GM12878 (cell line): ENCODE data around the gene TXNIP. TPM values are rescaled to one million over a fixed set of nuclear protein-coding genes. Genes with fewer than 3 reads are reported as not detected.

Experiments
- ATAC-seq: fragments of 200-7000 bp; cut with Tn5 transposase; 3 replicates; pipeline ENCODE4 v1.9.1; 2020; ENCODE audit warnings: mild to moderate bottlenecking, moderate library complexity
- BruUV-seq: library from RNA; stranded (reverse); fragments of 400-500 nt; replicated peaks from 2 replicates; lab custom pipeline; 2021; lab: Mats Ljungman, UMichigan
- CTCF ChIA-PET: fragments of 300-600 bp; sonication (Branson Sonifier 250); formaldehyde crosslinking; extraction: SDS; loops from one replicate; lab custom pipeline; 2021; ENCODE audit warnings: inconsistent platforms; lab: Yijun Ruan, JAX
- POLR2A ChIA-PET: fragments of 350-600 bp; formaldehyde crosslinking; extraction: SDS; loops from one replicate; lab custom pipeline; 2021; ENCODE audit warnings: inconsistent platforms; lab: Charles Lee
- RAD21 ChIA-PET: fragments of 300-600 bp; sonication (Branson Sonifier 250); formaldehyde crosslinking; loops from one replicate; lab custom pipeline; 2023; ENCODE audit warnings: antibody characterized with exemption; ENCODE audit not compliant: unreplicated experiment; lab: Charles Lee
- SMC1A ChIA-PET: fragments of 300-600 bp; sonication (Branson Sonifier 250); formaldehyde crosslinking; loops from one replicate; lab custom pipeline; 2023; ENCODE audit not compliant: unreplicated experiment, uncharacterized antibody; lab: Charles Lee
- DNase-seq: peaks from one replicate; pipeline ENCODE4 v3.0.0-alpha.2; 2011; ENCODE audit warnings: low read depth, low spot score
- FAIRE-seq: peaks from 3 replicates; lab custom pipeline; 2011; peaks lifted over from hg19 to GRCh38; lab: Jason Lieb, UNC
- H2AFZ ChIP-seq: 2 replicates; pipeline ENCODE4 v1.6.0; 2011; ENCODE audit warnings: low read depth, low read length, control low read depth; ENCODE audit not compliant: control insufficient read depth
- H3K27ac ChIP-seq: 2 replicates; pipeline ENCODE4 v1.5.1; 2011; ENCODE audit warnings: control low read depth; ENCODE audit not compliant: control insufficient read depth, insufficient read depth
- H3K27me3 ChIP-seq, 2 experiments: replicated peaks in 1 of 2; 2 replicates each; pipeline versions ENCODE4 v1.6.0 to v1.6.1; 2011; ENCODE audit warnings: low read length in 1 of 2; ENCODE audit not compliant: control insufficient read depth in 2 of 2, insufficient read depth in 2 of 2
- H3K36me3 ChIP-seq, 2 experiments: 2 replicates each; pipeline ENCODE4 v1.5.1; 2011; ENCODE audit warnings: low read length in 1 of 2; ENCODE audit not compliant: control insufficient read depth in 2 of 2, insufficient read depth in 2 of 2
- H3K4me1 ChIP-seq: 2 replicates; pipeline ENCODE4 v1.6.1; 2011; ENCODE audit warnings: mild to moderate bottlenecking, low read length, moderate library complexity, mixed read lengths; ENCODE audit not compliant: control insufficient read depth, insufficient read depth
- H3K4me2 ChIP-seq: 2 replicates; pipeline ENCODE4 v1.6.0; 2011; ENCODE audit warnings: control low read depth; ENCODE audit not compliant: control insufficient read depth, insufficient read depth
- H3K4me3 ChIP-seq: fragments of 200-600 bp; sonication (generic); 2 replicates; pipeline ENCODE4 v1.5.1; 2016
- H3K79me2 ChIP-seq: 2 replicates; pipeline ENCODE4 v1.6.0; 2011; ENCODE audit warnings: low read length; ENCODE audit not compliant: control insufficient read depth, insufficient read depth
- H3K9ac ChIP-seq: 2 replicates; pipeline ENCODE4 v1.8.0; 2011; ENCODE audit warnings: low read length, control low read depth, mixed read lengths; ENCODE audit not compliant: control insufficient read depth, insufficient read depth
- H3K9me3 ChIP-seq: replicated peaks from 3 replicates; pipeline ENCODE4 v1.5.1; 2011; ENCODE audit warnings: mild to moderate bottlenecking, low read length; ENCODE audit not compliant: control insufficient read depth, insufficient read depth
- H4K20me1 ChIP-seq: 2 replicates; pipeline ENCODE4 v1.6.0; 2011; ENCODE audit not compliant: control insufficient read depth, insufficient read depth
- CREM ChIP-seq: IDR thresholded peaks from 2 replicates; pipeline ENCODE4 v1.6.1; 2014; ENCODE audit warnings: antibody characterized with exemption, low read depth
- E2F4 ChIP-seq: IDR thresholded peaks from 2 replicates; pipeline ENCODE4 v1.6.1; 2012; ENCODE audit warnings: low read depth, low read length, improper control_type of control experiment
- FOXK2 ChIP-seq: fragments of 450-650 bp; IDR thresholded peaks from 2 replicates; pipeline ENCODE4 v1.6.1; 2017; ENCODE audit warnings: mild to moderate bottlenecking, moderate library complexity
- FOXM1 ChIP-seq: IDR thresholded peaks from 2 replicates; pipeline ENCODE4 v1.6.1; 2012; ENCODE audit warnings: low read depth, mild to moderate bottlenecking, inconsistent platforms, low read length, moderate library complexity
- PBX3 ChIP-seq: IDR thresholded peaks from 2 replicates; pipeline ENCODE4 v1.6.1; 2011; ENCODE audit warnings: mild to moderate bottlenecking, low read depth, low read length, moderate library complexity; ENCODE audit not compliant: insufficient replicate concordance
- POU2F2 ChIP-seq: IDR thresholded peaks from 3 replicates; pipeline ENCODE4 v1.6.1; 2011; ENCODE audit warnings: low read depth, mild to moderate bottlenecking, low read length, borderline replicate concordance
- ZBTB11 ChIP-seq: fragments of 450-650 bp; formaldehyde crosslinking; IDR thresholded peaks from 2 replicates; pipeline ENCODE4 v1.5.0; 2022; ENCODE audit warnings: mild to moderate bottlenecking, missing genetic modification characterization
- WGBS: methylation state at CpG from one replicate; pipeline ENCODE4 v1.1.6; 2016; ENCODE audit warnings: low lambda C conversion rate; ENCODE audit not compliant: insufficient replicate concordance, insufficient coverage; ENCODE audit errors: missing lambda C conversion rate; 5-methylcytosine and 5-hydroxymethylcytosine counted together
- in situ Hi-C: fragments of 300-500 bp; cut with MboI; formaldehyde crosslinking; loops from 9 replicates; pipeline ENCODE4 v1.14.3; 2018; ENCODE audit warnings: mixed read lengths
- intact Hi-C: fragments of 100-400 bp; cut with micrococcal nuclease; formaldehyde crosslinking; loops from one replicate; pipeline ENCODE4 v1.14.2; 2022; ENCODE audit not compliant: unreplicated experiment
- polyA plus RNA-seq, 11 experiments: library from polyadenylated mRNA; depleted of rRNA in 4 of 11; unstranded in 6 of 11; stranded (reverse) in 5 of 11; fragments of >200 nt; fragmentation: Nextera tagmentation in 4 of 11; fragmentation: Illumina TruSeq in 1 of 11; extraction: Ambion mirVana in 4 of 11; extraction: Trizol in 1 of 11; gene quantifications; 1 replicate in 1 of 11; 2 replicates in 10 of 11; pipeline versions ENCODE4 v1.2.1 to v1.2.3, GENCODE V29; 2011 to 2016; ENCODE audit warnings: inconsistent platforms in 2 of 11, missing spikeins in 2 of 11, low read depth in 1 of 11
- total RNA-seq, 4 experiments: library from RNA; depleted of rRNA in 3 of 4; stranded (reverse); fragments of >200 nt in 3 of 4; fragmentation: Illumina TruSeq in 1 of 4; extraction: Trizol in 1 of 4; gene quantifications; 2 replicates each; pipeline versions ENCODE4 v1.2.1 to v1.2.3, GENCODE V29; 2013 to 2021

TXNIP gene
- total and polyA plus RNA-seq, 10 of the 15 experiments (the other 5 are each of a cell fraction or from before 2014, with no cell fraction given), result 48.7 to 133 (median 107) TPM

- H3K27me3 ChIP-seq, result peaks cover 4 to 9% of the 10 kb centered on the region in 2 experiments; a peak in 3 of 4 replicates
- H3K27ac ChIP-seq, result no peak overlapping the region
- no peaks in the 10 kb centered on the region for H3K79me2 ChIP-seq
- H3K9me3 ChIP-seq, result no peaks in the 10 kb centered on the region
- no peak overlapping the region for H3K9ac ChIP-seq
- BruUV-seq, result no TSS peak
- FAIRE-seq (no peak), DNase-seq (no peak), ATAC-seq (no peak)
- ChIA-PET CTCF (interaction anchor here (0.8 to 2.6 kb wide), 5 partner anchors 10 to 131 kb away, joined by 3 to 16 read pairs (median 5); no protein-coding TSS in a partner anchor), RAD21 (no interaction called here), POLR2A (interaction anchor here (1.4 kb wide), 1 partner anchor 14 kb away, joined by 3 read pairs; no protein-coding TSS in a partner anchor), SMC1A (interaction anchor here (1.1 to 2.4 kb wide), 4 partner anchors 10 to 130 kb away, joined by 3 to 21 read pairs (median 5); partner anchors contain the start of genes ANKRD34A and POLR3GL)
- no peak overlapping the region for H3K4me3 ChIP-seq
- intact Hi-C loops, result no loop called here
- WGBS, result 54% methylated on average over 5 of the region's 7 CpGs
- in situ Hi-C loops, result no loop called here
- no peak overlapping the region for H2AFZ ChIP-seq
- TF ChIP-seq CREM (no peak), E2F4 (no peak), ZBTB11 (CRISPR knock-in tag) (no peak), PBX3 (no peak), FOXM1 (no peak), FOXK2 (no peak), POU2F2 (no peak)
- H4K20me1 ChIP-seq, result no peaks in the 10 kb centered on the region
- no peaks in the 10 kb centered on the region for H3K36me3 ChIP-seq
- H3K4me2 ChIP-seq, result no peak overlapping the region
- no peaks in the 10 kb centered on the region for H3K4me1 ChIP-seq
These were observed 26.2 kb upstream of the TXNIP start for GRCh38 chr1:146022403-146023127.
